Activated CD8-positive, alpha-beta T cell treated with anti-CD3 and anti-CD28 coated beads for 36 hours (primary cell): ENCODE measurements around the gene SF3B3. TPM values are rescaled to one million over a fixed set of nuclear protein-coding genes. Genes with fewer than 3 reads are reported as not detected.

Source experiments
- ATAC-seq: fragments of 200-7000 bp; cut with Tn5 transposase; one replicate; pipeline ENCODE4 v1.10.0; 2021; ENCODE audit warnings: mild to moderate bottlenecking, moderate library complexity
- CTCF ChIA-PET: fragments of 350-600 bp; sonication (Branson Sonifier 250); formaldehyde crosslinking; loops from one replicate; lab custom pipeline; 2021; ENCODE audit warnings: antibody characterized with exemption; lab: Charles Lee
- POLR2A ChIA-PET: fragments of 350-600 bp; sonication (Branson Sonifier 250); formaldehyde crosslinking; loops from one replicate; lab custom pipeline; 2021; ENCODE audit warnings: antibody characterized with exemption; lab: Charles Lee
- DNase-seq: peaks from one replicate; pipeline ENCODE4 v3.0.0-alpha.2; 2020
- H3K27ac Mint-ChIP-seq: one replicate; pipeline ENCODE4 v1.8.0; 2021; ENCODE audit warnings: mild to moderate bottlenecking, mixed read lengths
- H3K27me3 Mint-ChIP-seq: one replicate; pipeline ENCODE4 v1.8.0; 2021; ENCODE audit warnings: mixed read lengths
- H3K36me3 Mint-ChIP-seq: one replicate; pipeline ENCODE4 v1.8.0; 2021; ENCODE audit warnings: low read depth, mixed read lengths
- H3K4me1 Mint-ChIP-seq: one replicate; pipeline ENCODE4 v1.8.0; 2021; ENCODE audit warnings: low read depth, mixed read lengths
- H3K4me3 Mint-ChIP-seq: one replicate; pipeline ENCODE4 v1.8.0; 2021; ENCODE audit warnings: mild to moderate bottlenecking, moderate library complexity, mixed read lengths
- H3K9me3 Mint-ChIP-seq: one replicate; pipeline ENCODE4 v1.8.0; 2021; ENCODE audit warnings: mixed read lengths
- intact Hi-C: fragments of 100-400 bp; cut with micrococcal nuclease; formaldehyde crosslinking; loops from one replicate; pipeline ENCODE4 v1.10.0; 2022
- total RNA-seq, 2 experiments: library from RNA; stranded (reverse); gene quantifications; one replicate each; pipeline ENCODE4 v1.2.3, GENCODE V29; 2021
- TF ChIP-seq, protein P1 (sequence below): fragments of 200-600 bp; IDR thresholded peaks from one replicate; pipeline ENCODE4 v1.8.0; 2022; ENCODE audit warnings: antibody characterized with exemption, mild to moderate bottlenecking

The SF3B3 gene
- total RNA-seq, 2 experiments from 2014 or later = 543 to 552 TPM

DNA sequence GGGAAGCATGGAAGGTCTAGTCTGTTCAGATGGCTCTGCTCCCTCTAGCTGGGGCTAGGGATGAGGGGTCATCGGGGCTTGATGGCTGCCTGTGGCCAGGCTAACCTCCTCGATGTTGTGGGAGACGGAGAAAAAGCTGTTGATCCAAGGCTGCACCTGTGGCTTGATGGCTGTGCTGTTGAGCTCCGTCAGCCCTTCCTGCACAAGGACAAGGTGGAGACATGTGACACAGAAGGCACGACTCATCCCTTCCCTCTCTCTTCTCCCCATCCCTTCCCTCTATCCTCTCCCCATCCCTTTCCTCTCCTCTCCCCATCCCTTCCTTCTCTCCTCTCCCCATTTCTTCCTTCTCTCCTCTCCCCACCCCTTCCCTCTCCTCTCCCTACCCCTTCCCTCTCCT lies 41.0 kb upstream of the SF3B3 start:
- H3K36me3 Mint-ChIP-seq = no peaks in the 10 kb centered on the region
- intact Hi-C loops = no loop called here
- H3K27me3 Mint-ChIP-seq = no peaks in the 10 kb centered on the region
- CTCF ChIA-PET = no interaction called here
- no peak overlapping the region for H3K27ac Mint-ChIP-seq
- no peak for ATAC-seq
- POLR2A ChIA-PET = no interaction called here
- DNase-seq = no peak
- H3K4me1 Mint-ChIP-seq = peaks cover 15% of the 10 kb centered on the region
- H3K9me3 Mint-ChIP-seq = no peaks in the 10 kb centered on the region
- no peak overlapping the region for H3K4me3 Mint-ChIP-seq
- TF ChIP-seq, protein P1, sequence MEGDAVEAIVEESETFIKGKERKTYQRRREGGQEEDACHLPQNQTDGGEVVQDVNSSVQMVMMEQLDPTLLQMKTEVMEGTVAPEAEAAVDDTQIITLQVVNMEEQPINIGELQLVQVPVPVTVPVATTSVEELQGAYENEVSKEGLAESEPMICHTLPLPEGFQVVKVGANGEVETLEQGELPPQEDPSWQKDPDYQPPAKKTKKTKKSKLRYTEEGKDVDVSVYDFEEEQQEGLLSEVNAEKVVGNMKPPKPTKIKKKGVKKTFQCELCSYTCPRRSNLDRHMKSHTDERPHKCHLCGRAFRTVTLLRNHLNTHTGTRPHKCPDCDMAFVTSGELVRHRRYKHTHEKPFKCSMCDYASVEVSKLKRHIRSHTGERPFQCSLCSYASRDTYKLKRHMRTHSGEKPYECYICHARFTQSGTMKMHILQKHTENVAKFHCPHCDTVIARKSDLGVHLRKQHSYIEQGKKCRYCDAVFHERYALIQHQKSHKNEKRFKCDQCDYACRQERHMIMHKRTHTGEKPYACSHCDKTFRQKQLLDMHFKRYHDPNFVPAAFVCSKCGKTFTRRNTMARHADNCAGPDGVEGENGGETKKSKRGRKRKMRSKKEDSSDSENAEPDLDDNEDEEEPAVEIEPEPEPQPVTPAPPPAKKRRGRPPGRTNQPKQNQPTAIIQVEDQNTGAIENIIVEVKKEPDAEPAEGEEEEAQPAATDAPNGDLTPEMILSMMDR = no peak

DNA sequence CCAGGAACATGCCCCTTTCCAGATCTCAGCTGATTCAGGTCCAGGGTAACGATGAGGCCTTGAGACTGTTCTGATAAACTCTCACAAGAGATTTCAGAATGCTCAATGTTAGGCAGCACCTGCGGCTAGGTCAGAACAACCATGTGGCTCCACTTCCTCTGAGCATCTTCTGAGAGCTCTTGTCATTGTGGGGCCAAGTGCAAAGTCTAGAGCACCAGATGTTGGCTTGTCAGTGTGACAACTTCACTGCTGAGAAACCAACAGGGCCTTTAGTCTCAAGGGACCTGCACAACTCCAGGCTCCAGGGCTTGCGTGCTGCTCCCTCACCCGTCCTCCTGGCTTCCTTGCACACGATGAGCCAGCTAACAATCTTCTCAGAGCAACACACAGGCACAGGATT lies 40.2 kb upstream of the SF3B3 start:
- TF ChIP-seq, protein P1 = no peak
- POLR2A ChIA-PET = interaction anchor here (0.8 to 1.1 kb wide), 4 partner anchors 19 to 105 kb away, joined by 3 to 6 read pairs (median 4); partner anchors contain the start of gene COG4
- Mint-ChIP-seq H3K27me3 (no peaks in the 10 kb centered on the region), H3K27ac (no peak overlapping the region), H3K9me3 (no peaks in the 10 kb centered on the region), H3K36me3 (no peaks in the 10 kb centered on the region), H3K4me3 (no peak overlapping the region), H3K4me1 (peaks cover 7% of the 10 kb centered on the region)
- intact Hi-C loops = no loop called here
- no peak for ATAC-seq
- DNase-seq = no peak
- CTCF ChIA-PET = interaction anchor here (1.5 kb wide), 1 partner anchor 89 kb away, joined by 4 read pairs; no protein-coding TSS in a partner anchor

DNA sequence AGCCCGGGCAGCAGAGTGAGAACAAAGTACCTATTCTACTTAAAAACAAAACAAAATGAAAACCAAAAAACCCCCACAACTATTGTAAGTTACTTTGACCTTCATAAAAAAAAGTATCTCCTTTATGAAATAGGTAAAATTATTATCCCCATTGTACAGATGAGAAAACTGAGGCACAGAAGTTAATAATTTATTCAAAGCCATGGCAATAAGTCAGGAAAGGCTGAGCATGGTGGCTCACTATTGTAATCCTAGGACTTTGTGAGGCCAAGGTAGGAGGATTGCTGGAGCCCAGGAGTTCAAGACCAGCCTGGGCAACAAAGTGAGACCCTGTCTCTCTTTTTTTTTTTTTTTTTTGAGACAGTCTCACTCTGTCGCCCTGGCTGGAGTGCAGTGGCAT lies 38.7 kb upstream of the SF3B3 start:
- ATAC-seq (no peak), DNase-seq (no peak)
- H3K27me3 Mint-ChIP-seq = no peaks in the 10 kb centered on the region
- ChIA-PET CTCF (interaction anchor here (1.5 kb wide), 1 partner anchor 90 kb away, joined by 4 read pairs; no protein-coding TSS in a partner anchor), POLR2A (no interaction called here)
- H3K9me3 Mint-ChIP-seq = no peaks in the 10 kb centered on the region
- H3K36me3 Mint-ChIP-seq = no peaks in the 10 kb centered on the region
- no peak overlapping the region for H3K4me3 Mint-ChIP-seq
- H3K4me1 Mint-ChIP-seq = no peaks in the 10 kb centered on the region
- TF ChIP-seq, protein P1 = no peak
- intact Hi-C loops = no loop called here
- H3K27ac Mint-ChIP-seq = no peak overlapping the region

DNA sequence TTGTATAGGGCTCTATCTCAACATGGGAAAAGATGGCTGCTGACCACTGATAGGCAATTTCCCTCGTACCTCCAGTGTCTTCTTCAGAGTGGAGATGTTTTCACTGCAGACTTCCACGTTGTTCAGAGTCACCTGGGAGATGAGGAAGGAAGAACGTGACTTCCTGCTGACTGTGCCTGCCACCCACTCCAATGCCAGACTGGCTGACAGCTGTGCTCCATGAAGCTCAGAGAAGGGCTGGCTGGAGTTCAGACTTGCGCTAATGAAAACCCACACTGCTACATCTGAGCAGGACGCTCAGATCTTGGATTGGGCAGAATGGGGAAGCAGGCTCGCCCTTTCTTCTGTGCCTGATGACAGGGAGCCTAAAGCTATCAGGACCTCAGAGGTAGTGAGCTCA lies 33.4 kb upstream of the SF3B3 start:
- DNase-seq (no peak), ATAC-seq (no peak)
- peaks cover 17% of the 10 kb centered on the region for H3K4me1 Mint-ChIP-seq
- no peak overlapping the region for H3K4me3 Mint-ChIP-seq
- ChIA-PET POLR2A (interaction anchor here (1.0 to 1.2 kb wide), 2 partner anchors 8 to 13 kb away, joined by 3 read pairs; no protein-coding TSS in a partner anchor), CTCF (interaction anchor here (1.0 kb wide), 1 partner anchor 14 kb away, joined by 3 read pairs; no protein-coding TSS in a partner anchor)
- TF ChIP-seq, protein P1 = no peak
- no peak overlapping the region for H3K27ac Mint-ChIP-seq
- H3K9me3 Mint-ChIP-seq = no peaks in the 10 kb centered on the region
- H3K36me3 Mint-ChIP-seq = peaks cover 10% of the 10 kb centered on the region
- intact Hi-C loops = no loop called here
- no peaks in the 10 kb centered on the region for H3K27me3 Mint-ChIP-seq

DNA sequence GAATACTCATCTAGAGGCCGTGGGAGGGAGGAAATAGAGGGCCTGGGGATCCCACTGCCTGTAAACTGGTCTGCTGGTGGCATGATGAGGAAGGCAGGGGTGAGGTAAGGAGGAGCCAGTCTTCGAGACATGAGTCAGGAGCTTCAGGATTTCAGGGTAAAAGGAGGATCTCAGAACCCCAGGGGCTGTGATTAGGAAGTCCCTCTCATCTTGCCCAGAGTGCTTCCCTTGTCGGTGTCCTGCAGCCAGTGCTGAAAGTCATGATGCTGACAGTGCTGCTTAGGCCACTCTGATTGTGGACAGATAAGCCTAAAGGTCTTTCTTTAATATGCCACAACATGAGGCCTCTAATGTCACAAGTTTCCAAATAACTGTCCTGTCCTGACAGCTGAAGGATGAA lies 29.8 kb upstream of the SF3B3 start:
- TF ChIP-seq, protein P1 = no peak
- DNase-seq (no peak), ATAC-seq (no peak)
- Mint-ChIP-seq H3K27ac (no peak overlapping the region), H3K9me3 (no peaks in the 10 kb centered on the region), H3K27me3 (no peaks in the 10 kb centered on the region), H3K4me3 (no peak overlapping the region), H3K4me1 (peaks cover 17% of the 10 kb centered on the region), H3K36me3 (peaks cover 16% of the 10 kb centered on the region)
- ChIA-PET POLR2A (interaction anchor here (0.6 kb wide), 1 partner anchor 35 kb away, joined by 3 read pairs; no protein-coding TSS in a partner anchor), CTCF (interaction anchor here (1.0 kb wide), 1 partner anchor 15 kb away, joined by 3 read pairs; no protein-coding TSS in a partner anchor)
- intact Hi-C loops = no loop called here
